AG09309 (cell line): ENCODE measurements around the gene ANO10.

Experiments
- DNase-seq: peaks from one replicate; pipeline ENCODE4 v3.0.0-alpha.2; 2010; ENCODE audit warnings: low read depth
- H3K4me3 ChIP-seq: 2 replicates; pipeline ENCODE4 v1.5.1; 2011; ENCODE audit warnings: mild to moderate bottlenecking, low read depth, low read length, moderate library complexity; ENCODE audit not compliant: control insufficient read depth
- TF ChIP-seq, protein P1 (sequence below): IDR thresholded peaks from 2 replicates; pipeline ENCODE4 v1.5.1; 2011; ENCODE audit warnings: mild to moderate bottlenecking, low read depth, low read length, inconsistent platforms; ENCODE audit not compliant: insufficient read depth, control insufficient read depth; ENCODE audit errors: missing control alignments

Gene ANO10

DNA sequence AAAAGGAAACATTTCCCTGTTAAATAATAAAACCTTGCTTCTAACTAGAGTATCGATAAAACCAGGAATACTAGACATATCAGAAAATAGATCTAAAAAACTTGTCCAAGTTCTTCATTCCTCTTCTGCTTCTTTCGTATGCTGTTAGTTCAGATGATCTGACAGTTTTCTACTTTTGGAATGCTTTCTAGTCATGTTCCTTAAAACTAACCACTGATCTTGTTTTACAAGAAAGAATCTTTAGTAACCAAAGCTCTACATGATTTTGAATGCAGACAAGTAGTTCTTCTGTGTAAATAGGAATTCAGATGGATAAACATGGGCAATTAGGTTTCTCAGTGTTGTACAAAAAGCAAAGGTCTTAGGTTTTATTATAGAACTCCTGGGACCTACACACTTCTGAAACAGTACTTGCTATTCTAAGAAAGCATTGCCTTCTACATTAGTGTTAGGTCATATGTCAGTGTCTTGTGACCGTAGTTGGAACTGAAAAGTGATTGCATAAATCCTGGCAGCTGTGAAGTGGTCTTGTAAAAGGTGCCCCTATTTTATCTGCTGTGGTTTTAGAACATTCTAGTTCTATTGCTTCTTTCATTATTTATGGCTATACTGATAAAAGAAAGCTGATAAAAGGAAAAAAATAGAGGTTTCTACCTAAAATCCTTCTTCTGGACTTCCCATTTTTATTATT lies 294.8 kb downstream of the ANO10 start:
- TF ChIP-seq, protein P1, sequence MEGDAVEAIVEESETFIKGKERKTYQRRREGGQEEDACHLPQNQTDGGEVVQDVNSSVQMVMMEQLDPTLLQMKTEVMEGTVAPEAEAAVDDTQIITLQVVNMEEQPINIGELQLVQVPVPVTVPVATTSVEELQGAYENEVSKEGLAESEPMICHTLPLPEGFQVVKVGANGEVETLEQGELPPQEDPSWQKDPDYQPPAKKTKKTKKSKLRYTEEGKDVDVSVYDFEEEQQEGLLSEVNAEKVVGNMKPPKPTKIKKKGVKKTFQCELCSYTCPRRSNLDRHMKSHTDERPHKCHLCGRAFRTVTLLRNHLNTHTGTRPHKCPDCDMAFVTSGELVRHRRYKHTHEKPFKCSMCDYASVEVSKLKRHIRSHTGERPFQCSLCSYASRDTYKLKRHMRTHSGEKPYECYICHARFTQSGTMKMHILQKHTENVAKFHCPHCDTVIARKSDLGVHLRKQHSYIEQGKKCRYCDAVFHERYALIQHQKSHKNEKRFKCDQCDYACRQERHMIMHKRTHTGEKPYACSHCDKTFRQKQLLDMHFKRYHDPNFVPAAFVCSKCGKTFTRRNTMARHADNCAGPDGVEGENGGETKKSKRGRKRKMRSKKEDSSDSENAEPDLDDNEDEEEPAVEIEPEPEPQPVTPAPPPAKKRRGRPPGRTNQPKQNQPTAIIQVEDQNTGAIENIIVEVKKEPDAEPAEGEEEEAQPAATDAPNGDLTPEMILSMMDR: no peak
- H3K4me3 ChIP-seq: no peak overlapping the region
- DNase-seq: peak; percentile 28

DNA sequence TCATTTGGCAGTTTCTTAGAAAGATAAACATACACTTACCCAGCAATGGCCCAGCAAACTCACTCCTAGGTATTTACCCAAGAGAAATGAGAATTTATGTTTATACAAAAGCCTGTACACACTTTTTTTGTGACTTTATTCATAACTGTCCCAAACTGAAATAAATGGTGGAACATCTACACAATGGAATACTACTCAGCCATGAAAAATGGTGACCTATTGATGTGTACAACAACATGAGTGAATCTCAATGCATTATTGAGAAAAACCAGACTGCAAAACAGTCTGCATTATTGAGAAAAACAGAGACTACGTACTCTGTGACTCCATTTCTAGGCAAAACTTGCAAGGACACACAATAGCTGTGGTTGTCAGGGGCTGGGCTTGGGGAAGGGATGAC lies 298.3 kb downstream of the ANO10 start:
- DNase-seq: no peak
- TF ChIP-seq, protein P1: no peak
- no peak overlapping the region for H3K4me3 ChIP-seq

DNA sequence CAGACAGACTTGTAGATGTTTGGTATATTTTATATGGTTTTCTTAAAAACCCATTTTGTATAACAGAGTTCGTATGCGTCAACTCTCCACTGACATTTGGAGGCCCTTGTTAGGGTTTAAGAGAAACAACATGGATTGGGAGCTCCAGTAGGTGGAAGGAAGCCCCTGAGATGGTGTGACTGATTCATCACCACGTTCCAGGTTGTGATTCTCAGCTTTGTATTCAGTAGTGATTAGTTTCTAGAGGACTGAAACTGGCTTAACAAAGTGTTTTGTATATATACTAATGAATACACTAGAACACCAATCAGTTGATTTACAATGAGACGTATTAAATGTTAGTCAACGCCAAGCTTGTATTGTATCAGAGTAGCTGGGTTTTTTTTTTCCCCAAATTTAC lies 301.5 kb downstream of the ANO10 start:
- DNase-seq: no peak
- H3K4me3 ChIP-seq: no peak overlapping the region
- TF ChIP-seq, protein P1: no peak

DNA sequence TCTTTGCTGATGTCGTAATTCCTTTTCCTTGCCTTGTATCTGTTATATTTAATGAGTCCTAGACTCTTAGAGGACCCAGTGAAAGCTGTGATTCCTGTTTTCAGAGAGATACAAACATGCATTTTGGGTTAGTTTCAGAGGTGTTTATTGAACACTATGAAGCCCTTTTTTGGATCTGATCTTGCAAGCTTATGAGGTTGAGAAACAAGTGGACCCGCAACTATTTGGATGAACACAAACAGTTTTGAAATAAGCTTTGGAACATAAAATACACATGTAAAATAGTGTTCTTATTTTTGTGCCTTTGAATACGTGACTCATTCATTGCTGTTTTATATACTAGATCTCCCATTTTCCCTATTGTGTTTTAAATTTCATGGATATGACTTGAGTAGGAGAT lies 302.0 kb downstream of the ANO10 start:
- H3K4me3 ChIP-seq: no peak overlapping the region
- TF ChIP-seq, protein P1: no peak
- no peak for DNase-seq

DNA sequence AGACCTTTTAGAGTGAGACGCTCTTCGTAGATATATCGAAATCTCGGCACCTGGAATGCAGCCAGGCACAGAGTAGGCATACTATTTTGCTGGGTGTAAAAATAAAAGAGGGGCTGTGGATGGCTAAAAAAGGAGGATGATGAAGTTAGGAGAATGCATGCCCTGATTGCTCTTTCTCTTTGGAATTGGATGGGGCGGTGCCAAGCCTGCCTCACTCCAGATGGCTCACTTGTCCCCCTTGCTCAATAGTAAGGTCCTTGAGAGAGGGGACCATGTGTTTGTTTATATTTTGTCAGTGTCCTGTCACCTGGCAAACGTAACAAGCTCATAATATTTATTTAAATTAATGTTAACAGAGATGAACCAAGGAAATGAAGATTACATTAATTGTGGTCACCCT lies 302.4 kb downstream of the ANO10 start:
- DNase-seq: no peak
- no peak overlapping the region for H3K4me3 ChIP-seq
- TF ChIP-seq, protein P1: no peak

DNA sequence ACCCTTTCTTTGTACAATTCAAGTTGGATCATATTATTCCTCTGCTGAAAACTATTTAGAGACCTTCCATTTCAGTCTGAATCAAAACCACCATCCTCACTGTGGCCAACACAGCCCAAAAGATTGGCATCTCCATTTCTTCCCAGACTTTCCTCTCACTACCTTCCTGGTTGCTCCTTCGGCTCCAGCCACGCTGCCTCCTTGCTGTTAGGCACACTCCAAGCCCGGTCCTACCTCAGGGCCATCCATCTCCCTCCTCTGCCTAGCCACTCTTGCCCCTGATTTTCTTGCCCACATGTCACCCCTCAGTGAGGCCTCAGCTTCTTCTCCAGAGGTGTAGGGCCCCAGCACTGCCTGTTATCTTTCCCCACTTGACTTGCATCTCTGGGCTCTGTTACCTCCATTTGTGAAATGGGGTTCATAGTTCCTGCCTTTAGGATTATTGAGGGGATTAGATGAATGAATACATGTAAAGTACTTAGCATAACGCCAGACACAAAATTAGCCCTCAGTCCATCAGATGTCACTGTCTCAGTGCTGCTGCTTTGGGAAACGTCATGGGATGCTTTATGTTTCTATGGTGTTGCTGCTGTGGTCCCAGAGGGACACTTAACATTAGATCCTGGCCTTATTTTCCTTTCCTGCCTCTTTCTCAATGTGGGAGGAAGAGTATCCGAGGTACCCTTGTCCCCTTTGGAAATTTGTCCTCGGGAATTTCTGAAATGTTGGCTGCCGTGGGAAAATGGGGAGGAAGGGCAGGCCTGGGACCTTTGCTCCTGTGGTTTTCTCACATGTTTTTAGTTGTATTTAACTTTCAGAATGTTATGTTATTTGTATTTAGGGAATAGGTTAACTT lies 304.1 kb downstream of the ANO10 start:
- TF ChIP-seq, protein P1: no peak
- no peak for DNase-seq
- H3K4me3 ChIP-seq: no peak overlapping the region
